Bronchial epithelial cell (primary cell): ENCODE results near the gene PPP6R1. TPM values are rescaled to one million over a fixed set of nuclear protein-coding genes. Genes with fewer than 3 reads are reported as not detected.

Experiments used
- DNase-seq: peaks from one replicate; pipeline ENCODE4 v3.0.0-alpha.2; 2010; ENCODE audit warnings: low read depth
- FAIRE-seq: peaks from 2 replicates; lab custom pipeline; 2011; peaks lifted over from hg19 to GRCh38; lab: Jason Lieb, UNC
- H3K27me3 ChIP-seq: 2 replicates; pipeline ENCODE4 v1.5.1; 2011; ENCODE audit warnings: low read length; ENCODE audit not compliant: control insufficient read depth, insufficient read depth
- H3K36me3 ChIP-seq: 2 replicates; pipeline ENCODE4 v1.5.1; 2011; ENCODE audit warnings: low read length; ENCODE audit not compliant: control insufficient read depth, insufficient read depth
- H3K4me3 ChIP-seq: 2 replicates; pipeline ENCODE4 v1.5.1; 2011; ENCODE audit warnings: mild to moderate bottlenecking, low read depth, low read length, control low read depth
- CTCF ChIP-seq: IDR thresholded peaks from 2 replicates; pipeline ENCODE4 v1.5.1; 2011; ENCODE audit warnings: mild to moderate bottlenecking, moderate library complexity, low read length, control low read depth, inconsistent platforms; ENCODE audit not compliant: insufficient read depth, severe bottlenecking
- total RNA-seq: library from RNA; depleted of rRNA; stranded (reverse); fragments of >200 nt; gene quantifications from 2 replicates; pipeline ENCODE4 v1.2.1, GENCODE V29; 2014

Gene PPP6R1
- total RNA-seq, 1 donor from 2014 or later = 15.5 TPM

GRCh38 chr19:55299991-55300390 is 41.2 kb upstream of the PPP6R1 start:
- DNase-seq (no peak), FAIRE-seq (no peak)
- no peak for TF ChIP-seq CTCF
- no peak overlapping the region for H3K4me3 ChIP-seq
- H3K36me3 ChIP-seq = no peaks in the 10 kb centered on the region
- H3K27me3 ChIP-seq = no peaks in the 10 kb centered on the region

- FAIRE-seq = no peak
- no peak for DNase-seq
- TF ChIP-seq CTCF = no peak
- H3K36me3 ChIP-seq = no peaks in the 10 kb centered on the region
- no peaks in the 10 kb centered on the region for H3K27me3 ChIP-seq
- H3K4me3 ChIP-seq = no peak overlapping the region
Measured at GRCh38 chr19:55297267-55297666, 38.5 kb upstream of the PPP6R1 start.

GRCh38 chr19:55289117-55289796 is 30.4 kb upstream of the PPP6R1 start:
- DNase-seq (no peak), FAIRE-seq (no peak)
- no peaks in the 10 kb centered on the region for H3K36me3 ChIP-seq
- H3K4me3 ChIP-seq = no peak overlapping the region
- no peaks in the 10 kb centered on the region for H3K27me3 ChIP-seq
- TF ChIP-seq CTCF = no peak

GRCh38 chr19:55287361-55288079 is 28.7 kb upstream of the PPP6R1 start:
- no peak for DNase-seq
- H3K27me3 ChIP-seq = peaks cover 4% of the 10 kb centered on the region
- H3K36me3 ChIP-seq = no peaks in the 10 kb centered on the region
- no peak for FAIRE-seq
- TF ChIP-seq CTCF = no peak
- no peak overlapping the region for H3K4me3 ChIP-seq

- H3K4me3 ChIP-seq = no peak overlapping the region
- H3K36me3 ChIP-seq = no peaks in the 10 kb centered on the region
- DNase-seq = no peak
- TF ChIP-seq CTCF = no peak
- no peak for FAIRE-seq
- H3K27me3 ChIP-seq = peaks cover 4% of the 10 kb centered on the region
Measured at GRCh38 chr19:55285229-55285890, 26.5 kb upstream of the PPP6R1 start.
